Activated CD4-positive, CD25-positive, alpha-beta regulatory T cell (primary cell): ENCODE data around the gene SNTG2.
"Not testable (repeated sequence)": the region's sequence is repeated elsewhere in the genome, so short reads cannot be mapped to it uniquely, and the experiment has no call there.

Source experiments
- DNase-seq, 4 experiments: peaks; one replicate each; lab custom pipeline; 2025; lab: John Stamatoyannopoulos, UW

The SNTG2 gene

DNA sequence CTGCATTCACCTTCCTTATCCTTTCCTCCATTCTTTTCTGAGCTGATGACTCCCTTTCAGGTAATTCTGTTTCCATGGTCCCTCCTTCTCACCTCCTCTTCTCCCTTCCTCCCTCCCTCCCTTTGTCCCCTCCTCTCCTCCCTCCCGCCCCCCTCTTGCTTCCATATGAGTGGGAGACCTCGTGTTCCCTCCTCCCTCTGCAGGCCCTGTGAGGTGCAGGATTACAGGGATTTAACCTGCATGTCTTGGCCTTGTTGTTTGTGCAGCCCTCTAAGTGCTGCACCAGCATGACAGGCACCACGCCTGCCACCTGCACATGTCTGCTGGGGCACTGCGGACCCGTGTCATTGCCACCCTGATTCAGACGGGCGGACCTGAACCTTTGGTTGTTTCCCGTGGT, 103.1 kb downstream of the SNTG2 start:
- DNase-seq = no peak

GRCh38 chr2:1054399-1054798, 103.8 kb downstream of the SNTG2 start:
- no peak for DNase-seq

- no peak for DNase-seq
Measured at GRCh38 chr2:1055014-1055595, 104.5 kb downstream of the SNTG2 start.

DNA sequence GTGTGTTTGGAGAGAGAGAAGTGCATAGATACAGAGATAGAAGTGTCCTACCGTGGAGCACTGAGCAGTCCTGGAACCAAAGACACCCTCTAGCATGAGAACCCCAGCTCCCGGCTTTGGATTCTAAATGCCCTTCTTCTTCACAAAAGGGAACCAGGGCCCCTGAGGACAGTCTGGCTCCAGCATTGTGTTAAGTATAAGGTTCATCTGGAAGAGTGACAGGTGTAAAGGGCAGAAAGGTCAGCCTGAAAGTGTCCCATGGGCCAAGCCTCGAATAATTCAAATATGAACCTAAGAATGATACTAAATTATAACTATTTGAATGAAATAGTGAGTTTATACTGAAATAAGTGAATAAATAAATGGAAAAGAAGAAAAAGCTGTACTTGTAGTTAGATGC, 109.7 kb downstream of the SNTG2 start:
- DNase-seq = no peak

- DNase-seq = no peak
Measured at GRCh38 chr2:1060987-1061386, 110.3 kb downstream of the SNTG2 start.

GRCh38 chr2:1068241-1068640, 117.6 kb downstream of the SNTG2 start:
- no peak for DNase-seq

DNA sequence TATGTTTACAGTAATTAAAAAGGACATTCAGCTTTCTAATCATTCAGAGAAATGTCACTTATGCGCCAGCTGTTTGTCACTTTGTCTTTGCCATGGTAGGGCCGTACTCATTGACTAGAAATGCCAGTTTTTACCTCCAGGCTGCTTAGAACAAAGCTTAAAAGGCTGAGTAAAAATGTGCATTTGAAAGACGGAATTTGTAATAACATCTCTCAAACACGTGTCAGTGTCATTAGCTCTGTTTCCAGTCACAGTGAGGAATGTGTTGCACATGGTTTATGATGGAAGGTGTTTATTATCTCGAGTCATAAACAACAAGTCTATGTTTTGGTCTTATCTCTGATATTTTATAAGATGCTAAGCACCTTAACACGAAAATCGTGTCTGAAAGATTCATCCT, 118.2 kb downstream of the SNTG2 start:
- DNase-seq = no peak

GRCh38 chr2:1069847-1070246, 119.2 kb downstream of the SNTG2 start:
- DNase-seq = no peak

- no peak for DNase-seq
Measured at GRCh38 chr2:1070601-1071000, 120.0 kb downstream of the SNTG2 start.

DNA sequence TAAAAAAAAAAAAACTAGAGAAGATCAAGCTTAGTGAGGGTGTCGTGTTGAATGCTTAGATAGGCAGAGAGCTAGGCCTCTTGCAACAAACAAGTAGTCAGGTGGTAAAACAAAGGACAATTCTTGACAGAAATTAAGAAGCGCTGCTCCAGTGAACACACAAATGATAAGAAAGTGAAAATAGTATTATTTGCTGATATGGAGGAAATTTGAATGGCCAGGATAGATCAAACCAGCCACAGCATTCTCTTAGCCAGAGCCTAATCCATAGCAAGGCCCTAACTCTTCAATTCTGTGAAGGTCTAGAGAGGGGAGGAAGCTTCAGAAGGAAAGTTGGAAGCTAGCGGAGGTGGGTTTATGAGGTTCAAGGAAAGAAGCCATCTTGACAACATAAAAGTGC, 121.0 kb downstream of the SNTG2 start:
- no peak for DNase-seq

- DNase-seq = no peak
Measured at GRCh38 chr2:1072250-1072649, 121.6 kb downstream of the SNTG2 start.

DNA sequence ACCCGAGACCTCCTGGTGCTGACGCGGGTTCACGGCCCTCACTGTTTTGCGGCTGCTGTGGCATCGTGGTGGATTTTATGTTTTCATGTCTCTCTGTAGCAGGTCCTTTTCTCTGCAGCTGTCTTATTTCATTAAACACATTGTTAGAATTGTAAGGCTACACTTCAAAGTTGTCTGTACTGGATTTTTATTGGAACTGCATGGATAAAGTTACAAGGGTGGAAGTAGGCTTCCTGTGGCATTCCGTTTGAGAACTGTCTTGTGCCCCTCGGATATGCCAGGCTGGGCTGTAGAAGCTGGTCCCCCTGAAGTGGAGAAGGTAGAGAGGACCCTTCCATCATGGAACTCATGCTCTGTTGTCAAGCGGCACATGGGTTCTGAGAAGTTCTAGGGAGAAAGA, 127.3 kb downstream of the SNTG2 start:
- DNase-seq = no peak

DNA sequence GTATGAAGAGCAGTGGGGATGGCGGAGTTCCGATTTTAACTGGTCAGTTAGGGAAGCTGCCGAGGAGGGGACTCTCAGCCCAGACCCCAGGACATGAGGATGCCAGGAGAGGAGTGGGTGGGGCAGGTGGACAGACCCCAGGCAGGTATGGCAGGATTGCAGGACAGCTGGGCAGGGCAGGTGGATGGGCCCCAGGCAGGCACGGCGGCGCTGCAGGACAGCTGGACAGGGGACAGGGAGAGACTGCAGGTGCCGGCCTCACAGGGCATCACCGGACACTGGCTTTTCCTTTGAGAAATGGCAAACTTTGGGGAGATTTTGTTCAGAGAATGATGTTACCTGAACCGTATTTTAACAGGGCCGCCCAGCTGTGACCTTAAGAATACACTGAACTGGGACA, 127.7 kb downstream of the SNTG2 start:
- DNase-seq = no peak

DNA sequence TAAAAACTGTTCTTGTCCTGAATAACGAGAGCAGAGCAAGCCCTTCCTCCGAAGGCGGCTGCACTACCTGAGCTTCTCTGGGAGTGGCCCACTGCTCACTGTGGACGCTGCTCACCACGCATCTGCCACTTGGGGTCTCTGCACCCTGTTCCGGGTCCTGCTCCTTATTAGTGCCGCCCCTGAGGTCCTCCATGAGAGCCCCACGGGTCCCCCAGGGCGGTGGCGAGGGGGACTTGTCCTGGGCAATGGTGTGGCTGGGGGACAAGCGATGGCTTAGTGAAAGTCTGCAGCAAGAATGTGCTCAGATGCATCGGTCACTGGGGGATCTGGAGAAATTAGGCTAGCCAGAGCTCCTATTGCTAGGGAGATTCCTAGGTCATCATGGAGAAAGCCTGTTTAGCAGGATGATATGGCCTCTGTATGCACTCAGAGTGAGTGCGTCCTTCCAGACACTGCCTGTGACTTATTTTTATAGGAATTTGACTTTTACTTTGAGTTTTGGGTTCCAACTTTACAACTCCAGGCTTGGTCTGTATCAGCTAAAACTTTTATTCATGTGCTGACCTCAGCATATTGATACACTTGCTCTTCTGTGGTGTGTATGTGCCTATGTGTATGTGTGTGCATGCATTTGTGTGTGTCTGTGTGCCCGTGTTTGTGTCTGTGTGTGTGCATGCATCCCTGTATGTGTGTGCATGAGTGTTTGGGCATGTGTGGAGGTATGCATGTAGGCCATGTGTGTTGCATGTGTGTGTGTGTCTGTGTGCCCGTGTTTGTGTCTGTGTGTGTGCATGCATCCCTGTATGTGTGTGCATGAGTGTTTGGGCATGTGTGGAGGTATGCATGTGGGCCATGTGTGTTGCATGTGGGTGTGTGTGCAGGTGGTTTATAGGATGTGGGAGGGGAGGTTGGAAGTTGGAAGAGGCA, 129.5 kb downstream of the SNTG2 start:
- no peak for DNase-seq

- no peak for DNase-seq
Measured at GRCh38 chr2:1081451-1082225, 131.0 kb downstream of the SNTG2 start.

GRCh38 chr2:1082456-1083205, 132.0 kb downstream of the SNTG2 start:
- no peak for DNase-seq

DNA sequence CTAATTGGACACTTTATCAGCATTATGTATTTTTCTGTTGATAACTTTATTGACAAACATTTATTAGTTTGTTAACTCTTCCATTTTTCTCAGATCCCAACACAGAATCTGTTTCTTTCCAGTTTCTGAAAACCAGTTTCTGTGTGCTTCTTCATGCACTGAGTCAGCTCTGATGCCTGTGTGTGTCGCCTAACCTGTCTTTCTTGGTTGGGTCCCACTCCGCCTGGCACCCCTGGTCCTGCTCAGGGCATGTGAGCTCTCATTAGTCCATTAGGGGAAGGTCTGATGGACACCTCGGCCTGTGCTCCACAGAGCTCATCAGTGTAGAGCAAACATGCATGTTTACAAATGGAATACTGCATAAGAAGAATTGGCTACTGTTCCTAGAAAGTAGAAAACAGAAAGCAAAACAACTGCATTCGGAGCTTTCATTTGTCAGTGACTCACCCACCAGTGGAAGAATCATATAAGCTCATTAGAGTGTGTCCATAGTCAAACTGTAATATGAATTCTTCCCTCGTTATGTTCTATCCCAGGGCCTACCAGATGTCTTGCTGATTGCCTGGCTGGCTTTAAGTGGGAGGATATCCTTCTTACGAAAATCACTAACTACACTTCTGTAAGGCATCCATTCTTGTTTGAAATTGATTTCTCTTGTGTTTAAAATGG, 137.7 kb downstream of the SNTG2 start:
- DNase-seq = no peak

DNA sequence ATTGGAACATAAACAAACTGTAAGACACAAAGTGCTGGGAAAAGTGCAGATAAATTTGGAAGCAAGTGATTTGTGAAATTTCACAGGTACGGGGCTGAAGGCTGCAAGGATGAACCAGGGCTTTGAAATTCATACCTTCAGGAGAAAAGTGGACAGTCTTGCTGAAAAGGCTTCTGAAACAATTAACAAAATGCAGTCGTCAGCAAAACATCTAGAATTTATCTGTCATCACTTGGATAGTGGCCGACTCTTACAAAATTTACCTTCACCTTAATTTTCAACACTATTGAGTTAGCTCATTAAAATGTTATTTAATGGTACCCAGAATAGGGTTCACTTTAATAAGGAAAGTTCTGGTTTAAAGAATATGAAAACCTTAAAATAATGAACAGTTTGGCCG, 138.3 kb downstream of the SNTG2 start:
- no peak for DNase-seq

DNA sequence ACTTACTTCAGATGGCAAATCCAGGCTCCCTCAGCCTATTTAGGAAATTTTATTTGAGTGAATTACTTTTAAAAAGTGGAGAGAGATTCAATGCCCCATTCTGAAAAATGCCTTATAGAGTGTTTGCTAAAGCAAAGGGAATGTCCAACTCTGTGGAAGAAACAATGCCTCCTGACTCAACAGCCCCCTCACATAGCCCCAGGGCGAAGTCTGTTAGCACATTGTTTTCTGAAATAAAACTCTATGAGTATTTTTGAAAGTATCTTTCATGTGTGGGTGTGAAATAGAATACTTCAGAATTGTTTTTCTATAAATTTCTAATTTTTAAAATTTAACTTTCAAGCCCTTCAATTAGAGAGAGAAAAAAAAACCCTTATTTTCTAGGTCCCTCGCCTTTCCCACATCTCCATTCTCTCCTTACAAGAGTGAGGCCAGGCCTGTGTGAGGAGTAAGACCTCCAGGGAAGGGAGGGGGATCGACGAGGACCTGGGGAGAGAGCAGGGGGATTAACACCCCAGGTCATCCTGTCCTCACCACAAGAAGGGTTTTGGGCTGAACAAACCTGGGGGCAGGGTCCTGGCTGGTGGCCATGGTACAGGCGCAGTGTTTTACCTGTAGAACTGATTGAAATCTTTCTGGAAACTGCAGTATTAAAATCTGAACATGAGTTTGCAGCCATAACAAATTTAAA, 141.4 kb downstream of the SNTG2 start:
- no peak for DNase-seq

DNA sequence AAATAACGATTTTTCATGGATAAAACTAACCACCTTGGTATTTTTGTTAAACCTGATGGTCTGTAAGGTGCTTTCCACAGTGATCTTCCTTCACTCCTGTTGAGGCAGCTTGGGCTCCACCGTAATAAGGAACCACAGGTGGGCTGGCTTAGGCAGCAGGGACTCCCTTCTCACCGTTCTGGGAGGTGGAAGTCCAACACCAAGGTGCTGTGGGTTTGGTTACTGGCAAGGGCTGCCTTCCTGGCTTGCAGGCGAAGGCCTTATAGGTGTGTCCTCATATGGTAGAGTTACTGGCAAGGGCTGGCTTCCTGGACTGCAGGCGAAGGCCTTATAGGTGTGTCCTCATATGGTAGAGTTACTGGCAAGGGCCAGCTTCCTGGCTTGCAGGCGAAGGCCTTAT, 143.0 kb downstream of the SNTG2 start:
- DNase-seq = not testable (repeated sequence)

DNA sequence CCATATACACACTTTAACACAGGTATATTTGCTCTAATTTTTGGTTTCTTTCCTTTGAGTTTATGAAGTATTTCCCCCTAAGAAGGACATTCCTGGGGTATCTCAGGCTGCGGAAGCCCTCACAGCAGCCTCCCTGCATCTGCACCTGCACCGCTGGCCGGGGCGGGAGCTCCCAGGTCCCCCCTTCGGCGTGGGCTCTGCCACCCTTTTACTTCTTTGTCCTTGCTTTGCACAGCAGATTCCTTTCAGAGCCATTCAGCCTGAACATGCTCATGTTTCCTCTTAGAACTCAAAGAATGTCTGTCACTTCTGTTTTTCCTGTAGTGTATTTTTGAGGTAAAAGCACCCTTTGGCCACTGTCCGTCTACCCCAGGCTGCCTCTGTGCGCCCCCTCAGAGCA, 146.5 kb downstream of the SNTG2 start:
- no peak for DNase-seq
